Stomach (tissue), 9 donors: ENCODE results near the gene CNTNAP4. TPM values are rescaled to one million over a fixed set of nuclear protein-coding genes. Genes with fewer than 3 reads are reported as not detected.

Experiments used
- DNase-seq, 2 donors: peaks; one replicate each; pipeline versions ENCODE4 v3.0.0 to v3.0.0-alpha.2; 2013 to 2019
- H3K27ac ChIP-seq, 5 donors: fragments of 200-600 bp in 4 of 5; sonication (generic) in 4 of 5; one replicate each; pipeline ENCODE4 v1.5.1; 2013 to 2019; ENCODE audit warnings: mild to moderate bottlenecking in 1 of 5, moderate library complexity in 1 of 5
- H3K27me3 ChIP-seq, 3 donors: fragments of 200-600 bp; sonication (generic); one replicate each; pipeline ENCODE4 v1.5.1; 2017 to 2019; ENCODE audit warnings: mixed run types in 1 of 3
- H3K36me3 ChIP-seq, 4 donors: fragments of 200-600 bp; sonication (generic); 1 replicate in 3 of 4; 2 replicates in 1 of 4; pipeline ENCODE4 v1.5.1; 2016 to 2019
- H3K4me1 ChIP-seq, 4 donors: fragments of 200-600 bp; sonication (generic); one replicate each; pipeline ENCODE4 v1.5.1; 2016 to 2019
- H3K4me3 ChIP-seq, 4 donors: fragments of 200-600 bp; sonication (generic) in 3 of 4; one replicate each; pipeline ENCODE4 v1.5.1; 2016 to 2019; ENCODE audit warnings: mild to moderate bottlenecking in 1 of 4
- H3K9me3 ChIP-seq, 4 donors: fragments of 200-600 bp; sonication (generic); one replicate each; pipeline ENCODE4 v1.5.1; 2016 to 2019
- EP300 ChIP-seq: sonication (generic); formaldehyde crosslinking; IDR thresholded peaks from one replicate; pipeline ENCODE4 v1.6.1; 2017; ENCODE audit warnings: antibody characterized with exemption
- POLR2A ChIP-seq, 4 donors: fragments of 450-650 bp; IDR thresholded peaks; one replicate each; pipeline ENCODE4 v1.6.1; 2016; ENCODE audit warnings: antibody characterized with exemption in 4 of 4, control low read depth in 2 of 4, mild to moderate bottlenecking in 1 of 4, moderate library complexity in 1 of 4
- POLR2AphosphoS5 ChIP-seq, 3 donors: sonication (generic); formaldehyde crosslinking; IDR thresholded peaks; one replicate each; pipeline ENCODE4 v1.6.1; 2016; ENCODE audit warnings: antibody characterized with exemption in 3 of 3
- WGBS, 5 donors: extraction: QIAGEN DNeasy Blood & Tissue Kit in 3 of 5; methylation state at CpG; one replicate each; pipeline versions ENCODE4 v1.1.5 to v1.1.7; 2013 to 2018; 5-methylcytosine and 5-hydroxymethylcytosine counted together
- intact Hi-C: fragments of 100-400 bp; cut with DNase I; formaldehyde crosslinking; loops from one replicate; pipeline ENCODE4 v1.15.1; 2023; ENCODE audit warnings: low total_unique reads
- polyA plus RNA-seq, 3 donors: library from polyadenylated mRNA; stranded (reverse); fragments of 200-250 nt; gene quantifications; one replicate each; pipeline ENCODE4 v1.2.3, GENCODE V29; 2013
- total RNA-seq, 5 donors: library from RNA; depleted of rRNA; stranded (reverse); fragments of >200 nt; gene quantifications; one replicate each; pipeline versions ENCODE4 v1.1.0 to v1.2.3, GENCODE V29; 2014 to 2016
- TF ChIP-seq, protein P1 (sequence below), 7 experiments: fragments of 450-650 bp in 4 of 7; fragments of 200-600 bp in 3 of 7; sonication (generic) in 3 of 7; IDR thresholded peaks; one replicate each; pipeline ENCODE4 v1.5.1; 2016 to 2019; ENCODE audit warnings: antibody characterized with exemption in 7 of 7, control low read depth in 2 of 7, mild to moderate bottlenecking in 1 of 7
- donor health status: healthy with polysubstance abuse.
- donor health status: Bipolar disorder and iron deficiency.
- donor health status: healthy.

The CNTNAP4 gene
- total and polyA plus RNA-seq, 8 donors, result 1.3 TPM; not detected in 7

DNA sequence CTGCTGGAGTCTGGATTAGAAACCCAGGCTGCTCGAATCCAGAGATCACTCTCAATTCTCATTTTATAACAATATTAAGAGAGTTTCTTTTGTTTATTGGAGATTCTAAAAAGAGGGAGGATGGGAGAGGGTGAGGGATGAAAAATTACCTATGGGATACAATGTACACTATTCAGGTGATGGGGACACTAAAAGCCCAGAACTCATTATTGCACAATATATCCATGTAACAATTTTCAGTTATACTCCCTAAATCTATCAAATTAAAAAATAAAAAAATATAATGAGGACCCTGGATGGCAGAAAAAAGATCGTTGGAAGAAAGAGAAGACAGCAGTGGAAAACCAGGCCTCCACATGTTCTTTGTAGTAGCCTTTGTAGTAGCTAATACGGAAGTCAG, 100.8 kb downstream of the CNTNAP4 start:
- intact Hi-C loops, result no loop called here
- 69 to 86% (median 79%) methylated on average over 3 of the region's 3 CpGs for WGBS, 5 donors
- no peaks in the 10 kb centered on the region for H3K36me3 ChIP-seq

DNA sequence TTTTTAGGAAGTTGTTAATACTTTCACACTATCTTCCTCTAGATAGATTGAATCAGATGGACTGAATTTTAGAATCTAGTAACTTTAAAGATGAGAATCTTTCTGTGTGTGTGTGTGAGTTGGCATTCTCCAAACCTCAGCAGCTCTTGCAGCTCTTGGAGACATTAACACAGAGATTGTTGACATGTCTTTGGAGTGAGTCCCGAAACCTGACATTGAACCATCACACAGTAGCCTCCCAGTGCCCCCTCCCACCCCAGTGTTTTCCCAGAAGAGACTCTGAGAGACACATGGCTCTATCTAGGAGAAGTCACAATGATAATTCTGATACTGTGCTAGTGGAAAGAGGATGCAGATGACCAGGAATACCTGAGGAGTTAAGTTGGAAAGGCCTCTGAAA, 103.9 kb downstream of the CNTNAP4 start:
- intact Hi-C loops, result no loop called here
- no peaks in the 10 kb centered on the region for H3K27me3 ChIP-seq
- no peak for DNase-seq
- TF ChIP-seq, protein P1, sequence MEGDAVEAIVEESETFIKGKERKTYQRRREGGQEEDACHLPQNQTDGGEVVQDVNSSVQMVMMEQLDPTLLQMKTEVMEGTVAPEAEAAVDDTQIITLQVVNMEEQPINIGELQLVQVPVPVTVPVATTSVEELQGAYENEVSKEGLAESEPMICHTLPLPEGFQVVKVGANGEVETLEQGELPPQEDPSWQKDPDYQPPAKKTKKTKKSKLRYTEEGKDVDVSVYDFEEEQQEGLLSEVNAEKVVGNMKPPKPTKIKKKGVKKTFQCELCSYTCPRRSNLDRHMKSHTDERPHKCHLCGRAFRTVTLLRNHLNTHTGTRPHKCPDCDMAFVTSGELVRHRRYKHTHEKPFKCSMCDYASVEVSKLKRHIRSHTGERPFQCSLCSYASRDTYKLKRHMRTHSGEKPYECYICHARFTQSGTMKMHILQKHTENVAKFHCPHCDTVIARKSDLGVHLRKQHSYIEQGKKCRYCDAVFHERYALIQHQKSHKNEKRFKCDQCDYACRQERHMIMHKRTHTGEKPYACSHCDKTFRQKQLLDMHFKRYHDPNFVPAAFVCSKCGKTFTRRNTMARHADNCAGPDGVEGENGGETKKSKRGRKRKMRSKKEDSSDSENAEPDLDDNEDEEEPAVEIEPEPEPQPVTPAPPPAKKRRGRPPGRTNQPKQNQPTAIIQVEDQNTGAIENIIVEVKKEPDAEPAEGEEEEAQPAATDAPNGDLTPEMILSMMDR (IDR thresholded peaks at IDR 0.05), result no peak
- no peak for TF ChIP-seq POLR2AphosphoS5 (IDR thresholded peaks at IDR 0.05)
- H3K9me3 ChIP-seq, result no peaks in the 10 kb centered on the region
- no peak overlapping the region for H3K4me3 ChIP-seq
- WGBS, 5 donors, result 44 to 72% (median 53%) methylated on average over 1 of the region's 1 CpG
- H3K36me3 ChIP-seq, result no peaks in the 10 kb centered on the region
- no peaks in the 10 kb centered on the region for H3K4me1 ChIP-seq
- no peak overlapping the region for H3K27ac ChIP-seq

More for the DNA sequence above, 100.8 kb downstream of the CNTNAP4 start:
- TF ChIP-seq EP300 (no peak), POLR2A (IDR thresholded peaks at IDR 0.05) (no peak), POLR2AphosphoS5 (IDR thresholded peaks at IDR 0.05) (no peak)
- TF ChIP-seq, protein P1 (IDR thresholded peaks at IDR 0.05), result no peak
- Histone ChIP-seq H3K4me3 (no peak overlapping the region), H3K4me1 (no peaks in the 10 kb centered on the region), H3K27ac (no peak overlapping the region), H3K9me3 (no peaks in the 10 kb centered on the region), H3K27me3 (no peaks in the 10 kb centered on the region)
- DNase-seq, result no peak

DNA sequence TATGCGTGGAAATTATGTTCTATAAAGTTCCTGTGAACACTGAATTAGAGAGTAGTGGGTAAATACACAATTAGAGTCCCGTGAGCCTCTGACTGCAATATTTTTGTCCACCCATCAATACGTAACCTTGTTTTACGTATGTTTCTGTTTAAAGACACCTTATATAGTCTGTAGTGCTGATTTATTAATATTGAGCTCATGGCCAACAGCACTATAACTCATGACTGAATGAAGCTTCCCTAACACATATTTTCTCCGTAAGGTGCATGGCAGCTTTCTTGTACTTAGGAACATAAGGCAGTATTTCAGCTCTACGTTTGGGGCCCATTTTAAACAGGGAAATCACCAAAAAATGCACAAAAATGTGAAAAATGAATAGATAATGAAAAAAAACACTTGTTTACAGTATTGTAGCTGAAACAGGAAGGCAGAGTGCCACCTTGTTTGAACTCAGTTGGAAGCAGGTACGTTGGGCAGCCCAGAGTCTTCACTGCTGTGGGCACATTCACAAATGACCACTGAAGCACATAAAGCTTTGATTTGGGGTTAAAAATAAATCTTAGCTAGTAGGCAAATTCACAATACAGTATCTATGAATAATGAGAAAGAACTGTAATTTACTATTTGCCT, 108.5 kb downstream of the CNTNAP4 start:
- Histone ChIP-seq H3K27me3 (no peaks in the 10 kb centered on the region), H3K9me3 (no peaks in the 10 kb centered on the region), H3K4me1 (no peaks in the 10 kb centered on the region), H3K36me3 (no peaks in the 10 kb centered on the region), H3K27ac (no peak overlapping the region), H3K4me3 (no peak overlapping the region)
- TF ChIP-seq POLR2A (IDR thresholded peaks at IDR 0.05), result no peak
- TF ChIP-seq EP300, result no peak
- TF ChIP-seq POLR2AphosphoS5 (IDR thresholded peaks at IDR 0.05), result no peak
- TF ChIP-seq, protein P1 (IDR thresholded peaks at IDR 0.05), result no peak
- intact Hi-C loops, result no loop called here
- no peak for DNase-seq
- WGBS, 5 donors, result 72 to 84% (median 75%) methylated on average over 7 of the region's 7 CpGs

DNA sequence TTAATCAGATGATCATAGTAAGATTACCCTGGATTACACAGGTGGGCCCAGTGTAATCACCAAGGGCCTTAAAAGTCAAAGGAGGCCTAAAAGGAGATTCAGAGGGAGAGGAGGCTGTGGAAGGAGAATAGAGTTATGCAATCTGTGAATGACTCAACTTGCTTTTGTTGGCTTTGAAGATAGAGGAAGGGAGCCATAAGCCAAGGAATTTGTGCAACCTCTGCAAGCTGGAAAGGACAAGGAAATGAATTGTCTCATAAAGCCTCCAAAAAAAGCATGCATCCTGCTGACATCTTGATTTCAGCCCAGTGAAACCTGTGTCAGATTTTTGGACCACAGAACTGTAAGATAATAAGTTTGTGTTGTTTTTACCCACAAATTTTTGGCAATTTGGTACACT, 109.6 kb downstream of the CNTNAP4 start:
- Histone ChIP-seq H3K4me1 (no peaks in the 10 kb centered on the region), H3K9me3 (no peaks in the 10 kb centered on the region), H3K27ac (no peak overlapping the region), H3K36me3 (no peaks in the 10 kb centered on the region), H3K4me3 (no peak overlapping the region), H3K27me3 (no peaks in the 10 kb centered on the region)
- intact Hi-C loops, result no loop called here
- DNase-seq, result no peak
- TF ChIP-seq POLR2AphosphoS5 (IDR thresholded peaks at IDR 0.05) (no peak), POLR2A (IDR thresholded peaks at IDR 0.05) (no peak), EP300 (no peak)
- TF ChIP-seq, protein P1 (IDR thresholded peaks at IDR 0.05), result no peak
